HG03558 (cell line): ENCODE results near the gene JOSD2.
"Not testable (repeated sequence)": the region's sequence is repeated elsewhere in the genome, so short reads cannot be mapped to it uniquely, and the experiment has no call there.

Experiments used
- ATAC-seq: cut with Tn5 transposase; IDR thresholded peaks from one replicate; pipeline ENCODE4 v1.9.1; 2021; ENCODE audit warnings: moderate number of reproducible peaks; ENCODE audit not compliant: unreplicated experiment; ENCODE audit errors: extremely low read depth

JOSD2 gene

GRCh38 chr19:50547385-50548190, 36.6 kb upstream of the JOSD2 start:
- ATAC-seq = no peak

GRCh38 chr19:50546527-50547221, 35.7 kb upstream of the JOSD2 start:
- ATAC-seq = no peak

- ATAC-seq = no peak
Observed at GRCh38 chr19:50542943-50543342, 32.0 kb upstream of the JOSD2 start.

- no peak for ATAC-seq
Observed at GRCh38 chr19:50537769-50538230, 26.8 kb upstream of the JOSD2 start.

- no peak for ATAC-seq
Observed at GRCh38 chr19:50537306-50537685, 26.3 kb upstream of the JOSD2 start.

GRCh38 chr19:50536662-50537305, 25.8 kb upstream of the JOSD2 start:
- ATAC-seq = no peak

GRCh38 chr19:50535672-50536187, 24.7 kb upstream of the JOSD2 start:
- ATAC-seq = no peak

GRCh38 chr19:50534478-50534877, 23.5 kb upstream of the JOSD2 start:
- ATAC-seq = no peak

GRCh38 chr19:50532952-50533351, 22.0 kb upstream of the JOSD2 start:
- ATAC-seq = no peak

GRCh38 chr19:50531171-50531612, 20.2 kb upstream of the JOSD2 start:
- no peak for ATAC-seq

GRCh38 chr19:50528052-50528451, 17.1 kb upstream of the JOSD2 start:
- ATAC-seq = not testable (repeated sequence)

GRCh38 chr19:50522881-50523280, 11.9 kb upstream of the JOSD2 start:
- no peak for ATAC-seq

GRCh38 chr19:50520822-50521465, 10.0 kb upstream of the JOSD2 start:
- ATAC-seq = no peak

- no peak for ATAC-seq
Observed at GRCh38 chr19:50519006-50519575, 8.1 kb upstream of the JOSD2 start.

GRCh38 chr19:50518091-50519005, 7.4 kb upstream of the JOSD2 start:
- ATAC-seq = no peak

GRCh38 chr19:50517704-50518075, 6.7 kb upstream of the JOSD2 start:
- ATAC-seq = no peak

GRCh38 chr19:50516964-50517703, 6.1 kb upstream of the JOSD2 start:
- ATAC-seq = no peak

- no peak for ATAC-seq
Observed at GRCh38 chr19:50516456-50516855, 5.5 kb upstream of the JOSD2 start.
